PFSK-1 (cell line): Measurements from ENCODE around the gene BRIX1.

Experiments
- FOXP2 ChIP-seq: optimal IDR thresholded peaks from 2 replicates; pipeline ENCODE3; 2011; ENCODE audit warnings: borderline replicate concordance, control low read depth, inconsistent platforms; ENCODE audit not compliant: insufficient read depth; ENCODE audit errors: extremely low read length, extremely low read depth
- POLR2AphosphoS5 ChIP-seq: IDR thresholded peaks from 2 replicates; pipeline ENCODE4 v1.6.1; 2012; ENCODE audit warnings: low read depth, mild to moderate bottlenecking, control low read depth, low read length, moderate library complexity
- SIN3A ChIP-seq: IDR thresholded peaks from 2 replicates; pipeline ENCODE4 v1.6.1; 2012; ENCODE audit warnings: mild to moderate bottlenecking, low read length, moderate library complexity, borderline replicate concordance; ENCODE audit not compliant: insufficient read depth
- TAF1 ChIP-seq: IDR thresholded peaks from 2 replicates; pipeline ENCODE4 v1.6.1; 2012; ENCODE audit warnings: low read length, control low read depth, borderline replicate concordance; ENCODE audit not compliant: insufficient read depth
- TF ChIP-seq, protein P1 (sequence below), 2 experiments: IDR thresholded peaks; 2 replicates each; pipeline versions ENCODE4 v1.6.1 to v1.8.0; 2011 to 2012; ENCODE audit warnings: low read depth in 2 of 2, low read length in 2 of 2, control low read depth in 1 of 2, inconsistent platforms in 1 of 2, mild to moderate bottlenecking in 1 of 2, moderate library complexity in 1 of 2; ENCODE audit not compliant: insufficient read depth in 1 of 2

BRIX1 gene

DNA sequence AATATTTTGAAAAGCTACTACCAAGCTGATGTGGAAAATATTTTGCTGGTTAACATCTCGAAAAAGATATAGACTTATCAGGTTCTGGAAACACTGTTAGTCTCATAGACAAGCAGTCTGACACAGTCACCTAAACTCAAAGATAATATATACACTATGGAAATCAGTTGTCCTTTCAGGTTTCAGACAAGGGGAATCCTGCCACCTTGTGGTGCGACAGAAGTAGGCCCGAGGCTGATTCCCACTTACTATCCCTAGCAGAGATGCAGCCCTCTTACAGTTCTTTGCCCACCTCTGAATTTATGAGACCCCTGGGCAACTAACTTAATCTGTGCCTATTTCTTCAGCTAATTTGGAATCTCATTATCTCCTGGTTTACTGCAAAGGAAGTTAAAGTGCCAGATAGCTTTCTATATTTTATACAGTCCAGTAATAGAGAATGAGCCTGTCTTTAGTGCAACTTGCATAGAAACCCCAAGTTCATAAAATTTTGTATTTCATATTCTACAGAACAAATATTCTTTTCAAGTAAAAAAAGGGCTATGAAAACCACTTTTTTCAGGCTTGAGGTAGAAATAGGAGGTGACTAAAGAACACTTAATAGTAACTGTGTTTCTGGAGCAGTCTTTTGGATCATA is 17.1 kb upstream of the BRIX1 start:
- TF ChIP-seq POLR2AphosphoS5, result no peak
- TF ChIP-seq SIN3A, result no peak
- no peak for TF ChIP-seq TAF1
- TF ChIP-seq, protein P1, sequence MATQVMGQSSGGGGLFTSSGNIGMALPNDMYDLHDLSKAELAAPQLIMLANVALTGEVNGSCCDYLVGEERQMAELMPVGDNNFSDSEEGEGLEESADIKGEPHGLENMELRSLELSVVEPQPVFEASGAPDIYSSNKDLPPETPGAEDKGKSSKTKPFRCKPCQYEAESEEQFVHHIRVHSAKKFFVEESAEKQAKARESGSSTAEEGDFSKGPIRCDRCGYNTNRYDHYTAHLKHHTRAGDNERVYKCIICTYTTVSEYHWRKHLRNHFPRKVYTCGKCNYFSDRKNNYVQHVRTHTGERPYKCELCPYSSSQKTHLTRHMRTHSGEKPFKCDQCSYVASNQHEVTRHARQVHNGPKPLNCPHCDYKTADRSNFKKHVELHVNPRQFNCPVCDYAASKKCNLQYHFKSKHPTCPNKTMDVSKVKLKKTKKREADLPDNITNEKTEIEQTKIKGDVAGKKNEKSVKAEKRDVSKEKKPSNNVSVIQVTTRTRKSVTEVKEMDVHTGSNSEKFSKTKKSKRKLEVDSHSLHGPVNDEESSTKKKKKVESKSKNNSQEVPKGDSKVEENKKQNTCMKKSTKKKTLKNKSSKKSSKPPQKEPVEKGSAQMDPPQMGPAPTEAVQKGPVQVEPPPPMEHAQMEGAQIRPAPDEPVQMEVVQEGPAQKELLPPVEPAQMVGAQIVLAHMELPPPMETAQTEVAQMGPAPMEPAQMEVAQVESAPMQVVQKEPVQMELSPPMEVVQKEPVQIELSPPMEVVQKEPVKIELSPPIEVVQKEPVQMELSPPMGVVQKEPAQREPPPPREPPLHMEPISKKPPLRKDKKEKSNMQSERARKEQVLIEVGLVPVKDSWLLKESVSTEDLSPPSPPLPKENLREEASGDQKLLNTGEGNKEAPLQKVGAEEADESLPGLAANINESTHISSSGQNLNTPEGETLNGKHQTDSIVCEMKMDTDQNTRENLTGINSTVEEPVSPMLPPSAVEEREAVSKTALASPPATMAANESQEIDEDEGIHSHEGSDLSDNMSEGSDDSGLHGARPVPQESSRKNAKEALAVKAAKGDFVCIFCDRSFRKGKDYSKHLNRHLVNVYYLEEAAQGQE (IDR thresholded peaks at IDR 0.05; ENCODE audit: insufficient read depth in 1 of 2, low read depth in 2 of 2, low read length in 2 of 2), result no peak

DNA sequence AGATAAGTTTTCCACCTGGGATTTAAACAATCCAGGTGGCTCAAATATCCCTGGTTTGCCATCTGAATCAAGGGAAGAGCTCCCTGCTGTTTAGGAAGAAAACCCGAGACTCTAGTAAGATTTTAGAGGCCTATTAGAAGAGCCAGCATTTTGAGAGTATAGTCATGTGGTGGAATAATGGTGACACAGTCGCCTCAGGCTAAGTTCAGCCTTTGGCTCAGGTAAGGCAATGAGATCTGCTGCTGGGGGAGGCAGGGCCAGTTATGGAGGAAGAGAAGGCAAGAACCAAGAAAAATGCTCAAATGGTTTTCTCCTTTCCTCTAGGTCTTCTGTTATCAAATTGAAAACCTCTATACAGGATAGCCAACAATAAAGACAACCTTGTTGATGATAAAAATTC is 16.4 kb upstream of the BRIX1 start:
- TF ChIP-seq POLR2AphosphoS5, result no peak
- no peak for TF ChIP-seq TAF1
- no peak for TF ChIP-seq SIN3A
- TF ChIP-seq, protein P1 (IDR thresholded peaks at IDR 0.05; ENCODE audit: insufficient read depth in 1 of 2, low read depth in 2 of 2, low read length in 2 of 2), result no peak
- TF ChIP-seq FOXP2, result no peak

- TF ChIP-seq SIN3A (no peak), FOXP2 (no peak), POLR2AphosphoS5 (no peak), TAF1 (no peak)
- TF ChIP-seq, protein P1 (IDR thresholded peaks at IDR 0.05; ENCODE audit: insufficient read depth in 1 of 2, low read depth in 2 of 2, low read length in 2 of 2), result no peak
These were observed 14.9 kb upstream of the BRIX1 start for GRCh38 chr5:34900652-34901051.

DNA sequence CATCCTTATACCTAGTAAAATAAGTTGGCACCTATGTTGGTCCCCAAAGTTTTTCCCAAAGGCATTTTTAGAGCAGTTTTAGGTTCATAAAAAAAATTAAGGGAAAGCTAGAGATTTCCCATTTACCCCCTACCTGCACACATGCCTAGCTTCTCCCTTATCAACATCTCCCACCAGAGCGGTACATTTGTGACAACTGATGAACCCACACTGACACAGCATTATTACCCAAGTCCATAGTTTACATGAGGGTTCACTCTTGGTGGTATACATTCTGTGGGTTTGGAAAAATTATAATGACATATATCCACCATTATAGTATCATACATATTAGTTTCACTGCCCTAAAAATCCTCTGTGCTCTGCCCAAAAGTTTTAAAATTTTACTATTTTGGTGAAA is 12.3 kb upstream of the BRIX1 start:
- no peak for TF ChIP-seq POLR2AphosphoS5

- TF ChIP-seq POLR2AphosphoS5, result no peak
- TF ChIP-seq, protein P1 (IDR thresholded peaks at IDR 0.05; ENCODE audit: insufficient read depth in 1 of 2, low read depth in 2 of 2, low read length in 2 of 2), result no peak
- TF ChIP-seq TAF1, result no peak
- TF ChIP-seq SIN3A, result no peak
- no peak for TF ChIP-seq FOXP2
These were observed 9.9 kb upstream of the BRIX1 start for GRCh38 chr5:34905564-34905963.
